Neuronal stem cell (in vitro differentiated cells): ENCODE measurements around the gene PDAP1.

ENCODE experiments used
- DNase-seq: peaks from one replicate; pipeline ENCODE4 v3.0.0-alpha.2; 2013; ENCODE audit warnings: low spot score
- H2AFZ ChIP-seq: one replicate; pipeline ENCODE4 v1.6.1; 2013; ENCODE audit warnings: mild to moderate bottlenecking, low read length, inconsistent platforms
- H2AK5ac ChIP-seq: 2 replicates; pipeline ENCODE4 v1.6.1; 2013; ENCODE audit warnings: low read depth, mild to moderate bottlenecking, inconsistent platforms, low read length, moderate library complexity, mixed read lengths
- H2BK120ac ChIP-seq: 2 replicates; pipeline ENCODE4 v1.6.1; 2013; ENCODE audit warnings: low read depth, mild to moderate bottlenecking, inconsistent platforms, low read length, moderate library complexity, mixed read lengths
- H2BK12ac ChIP-seq: one replicate; pipeline ENCODE4 v1.6.1; 2013; ENCODE audit warnings: low read length, inconsistent platforms
- H2BK15ac ChIP-seq: 2 replicates; pipeline ENCODE4 v1.6.1; 2013; ENCODE audit warnings: mild to moderate bottlenecking, low read length, inconsistent platforms, mixed read lengths
- H2BK5ac ChIP-seq: one replicate; pipeline ENCODE4 v1.6.1; 2013; ENCODE audit warnings: inconsistent platforms, mild to moderate bottlenecking, low read length, moderate library complexity
- H3K14ac ChIP-seq: one replicate; pipeline ENCODE4 v1.6.1; 2013; ENCODE audit warnings: low read length, inconsistent platforms
- H3K18ac ChIP-seq: 2 replicates; pipeline ENCODE4 v1.6.1; 2013; ENCODE audit warnings: low read length, inconsistent platforms
- H3K23ac ChIP-seq: 2 replicates; pipeline ENCODE4 v1.6.1; 2013; ENCODE audit warnings: low read depth, mild to moderate bottlenecking, mixed read lengths, low read length, inconsistent platforms; ENCODE audit not compliant: poor library complexity
- H3K27ac ChIP-seq: replicated peaks from 3 replicates; pipeline ENCODE4 v1.5.1; 2013; ENCODE audit warnings: low read length, inconsistent platforms
- H3K27me3 ChIP-seq, 3 experiments: 2 replicates each; pipeline ENCODE4 v1.6.1; 2013; ENCODE audit warnings: low read length in 3 of 3, mild to moderate bottlenecking in 2 of 3, inconsistent platforms in 1 of 3, low read depth in 1 of 3, mixed read lengths in 1 of 3, moderate library complexity in 1 of 3; ENCODE audit not compliant: control insufficient read depth in 3 of 3, insufficient read depth in 3 of 3
- H3K36me3 ChIP-seq, 2 donors: replicated peaks in 1 of 2; 2 replicates each; pipeline ENCODE4 v1.6.1; 2013; ENCODE audit warnings: low read length in 2 of 2; ENCODE audit not compliant: control insufficient read depth in 2 of 2, insufficient read depth in 2 of 2
- H3K4ac ChIP-seq: 2 replicates; pipeline ENCODE4 v1.6.1; 2013; ENCODE audit warnings: inconsistent platforms, mild to moderate bottlenecking, low read length, moderate library complexity
- H3K4me1 ChIP-seq, 2 donors: 1 replicate in 1 of 2; 2 replicates in 1 of 2; pipeline ENCODE4 v1.6.1; 2013; ENCODE audit warnings: low read length in 2 of 2, low read depth in 1 of 2; ENCODE audit not compliant: control insufficient read depth in 2 of 2, insufficient read depth in 1 of 2
- H3K4me2 ChIP-seq: one replicate; pipeline ENCODE4 v1.6.1; 2013; ENCODE audit warnings: mild to moderate bottlenecking, low read length, inconsistent platforms; ENCODE audit not compliant: insufficient read depth, poor library complexity, severe bottlenecking
- H3K4me3 ChIP-seq, 2 donors: 2 replicates each; pipeline ENCODE4 v1.5.1; 2013; ENCODE audit warnings: low read length in 2 of 2, mild to moderate bottlenecking in 2 of 2, inconsistent platforms in 1 of 2, moderate library complexity in 1 of 2
- H3K79me1 ChIP-seq: one replicate; pipeline ENCODE4 v1.6.1; 2013; ENCODE audit warnings: low read depth, mild to moderate bottlenecking, inconsistent platforms, low read length, moderate library complexity
- H3K9ac ChIP-seq: one replicate; pipeline ENCODE4 v1.6.1; 2013; ENCODE audit warnings: mild to moderate bottlenecking, low read depth, low read length, inconsistent platforms; ENCODE audit not compliant: poor library complexity
- H3K9me3 ChIP-seq, 2 donors: replicated peaks in 1 of 2; 2 replicates each; pipeline versions ENCODE3 to v1.6.1; 2013; ENCODE audit warnings: low read length in 2 of 2, mild to moderate bottlenecking in 2 of 2, inconsistent platforms in 1 of 2, low read depth in 1 of 2, mixed read lengths in 1 of 2, moderate library complexity in 1 of 2; ENCODE audit not compliant: control insufficient read depth in 2 of 2, insufficient read depth in 1 of 2
- H4K8ac ChIP-seq: one replicate; pipeline ENCODE4 v1.6.1; 2013; ENCODE audit warnings: low read depth, mild to moderate bottlenecking, inconsistent platforms, low read length, moderate library complexity
- H4K91ac ChIP-seq: one replicate; pipeline ENCODE4 v1.6.1; 2013; ENCODE audit warnings: low read length, low read depth, mild to moderate bottlenecking, inconsistent platforms; ENCODE audit not compliant: poor library complexity
- WGBS, 2 donors: extraction: QIAGEN DNeasy Blood & Tissue Kit; methylation state at CpG; one replicate each; pipeline ENCODE4 v1.1.7; 2013; ENCODE audit warnings: missing lambda C conversion rate in 2 of 2, mixed read lengths in 1 of 2; ENCODE audit not compliant: insufficient read length in 2 of 2, insufficient replicate concordance in 1 of 2; ENCODE audit errors: extremely low coverage in 2 of 2; 5-methylcytosine and 5-hydroxymethylcytosine counted together

The PDAP1 gene

GRCh38 chr7:99406557-99406956, 1.8 kb downstream of the PDAP1 start:
- no peak overlapping the region for H4K8ac ChIP-seq
- H3K9me3 ChIP-seq: no peaks in the 10 kb centered on the region
- no peak overlapping the region for H3K14ac ChIP-seq
- no peak overlapping the region for H3K18ac ChIP-seq
- H3K23ac ChIP-seq: no peak overlapping the region
- H2AK5ac ChIP-seq: no peak overlapping the region
- no peak overlapping the region for H3K4ac ChIP-seq
- H4K91ac ChIP-seq: no peak overlapping the region
- H3K4me1 ChIP-seq: peaks cover 2 to 18% of the 10 kb centered on the region in 2 donors
- DNase-seq: no peak
- no CpG with 5 or more reads among the region's 1 CpG for whole genome bisulfite sequencing, 2 donors
- peaks cover 32 to 57% of the 10 kb centered on the region in 2 donors for H3K36me3 ChIP-seq
- no peaks in the 10 kb centered on the region for H3K27me3 ChIP-seq
- no peak overlapping the region for H2BK12ac ChIP-seq
- H3K27ac ChIP-seq: no peak overlapping the region
- no peak overlapping the region for H2BK15ac ChIP-seq
- peak overlapping the region in 1 of 2 donors; percentile 95 for H3K4me3 ChIP-seq
- peaks cover 22% of the 10 kb centered on the region for H3K79me1 ChIP-seq
- H2BK120ac ChIP-seq: no peak overlapping the region
- no peak overlapping the region for H3K4me2 ChIP-seq
- no peak overlapping the region for H2BK5ac ChIP-seq
- H2AFZ ChIP-seq: no peak overlapping the region
- no peak overlapping the region for H3K9ac ChIP-seq

- Histone ChIP-seq H2AFZ (no peak overlapping the region), H3K4me2 (no peak overlapping the region), H2BK15ac (no peak overlapping the region), H2BK120ac (no peak overlapping the region), H4K91ac (no peak overlapping the region), H4K8ac (no peak overlapping the region), H3K27me3 (no peaks in the 10 kb centered on the region), H3K79me1 (peaks cover 15% of the 10 kb centered on the region), H3K14ac (no peak overlapping the region), H3K4me1 (peaks cover 2 to 13% of the 10 kb centered on the region in 2 donors), H3K4me3 (peak overlapping the region in 1 of 2 donors; percentile 10), H3K4ac (no peak overlapping the region), H3K18ac (no peak overlapping the region), H2BK5ac (no peak overlapping the region), H3K23ac (no peak overlapping the region), H3K9ac (peak overlapping the region; percentile 6), H3K27ac (no peak overlapping the region), H3K9me3 (no peaks in the 10 kb centered on the region), H2AK5ac (no peak overlapping the region), H3K36me3 (peaks cover 40 to 57% of the 10 kb centered on the region in 2 donors), H2BK12ac (no peak overlapping the region)
- no CpG with 5 or more reads among the region's 10 CpGs for WGBS, 2 donors
- no peak for DNase-seq
Measured at GRCh38 chr7:99404977-99405320, 3.4 kb downstream of the PDAP1 start.

- H3K79me1 ChIP-seq: peaks cover 15% of the 10 kb centered on the region
- H3K4me2 ChIP-seq: no peak overlapping the region
- H3K9me3 ChIP-seq: no peaks in the 10 kb centered on the region
- no peaks in the 10 kb centered on the region for H3K27me3 ChIP-seq
- H2BK5ac ChIP-seq: no peak overlapping the region
- no peak overlapping the region for H4K91ac ChIP-seq
- no peak overlapping the region for H3K27ac ChIP-seq
- H2AFZ ChIP-seq: no peak overlapping the region
- DNase-seq: no peak
- H2BK120ac ChIP-seq: no peak overlapping the region
- H3K14ac ChIP-seq: no peak overlapping the region
- H3K18ac ChIP-seq: no peak overlapping the region
- no peak overlapping the region for H2BK15ac ChIP-seq
- WGBS, 2 donors: no CpG with 5 or more reads among the region's 18 CpGs
- no peak overlapping the region for H3K4ac ChIP-seq
- no peak overlapping the region for H2AK5ac ChIP-seq
- H3K9ac ChIP-seq: peak overlapping the region; percentile 7
- no peak overlapping the region for H2BK12ac ChIP-seq
- H3K23ac ChIP-seq: no peak overlapping the region
- H4K8ac ChIP-seq: no peak overlapping the region
- peaks cover 0 to 10% of the 10 kb centered on the region in 2 donors for H3K4me1 ChIP-seq
- H3K36me3 ChIP-seq: peaks cover 45 to 62% of the 10 kb centered on the region in 2 donors
- peak overlapping the region in 1 of 2 donors; percentile 54 for H3K4me3 ChIP-seq
Measured at GRCh38 chr7:99404235-99404976, 4.0 kb downstream of the PDAP1 start.

GRCh38 chr7:99403764-99404163, 4.6 kb downstream of the PDAP1 start:
- no peaks in the 10 kb centered on the region for H3K27me3 ChIP-seq
- H3K4me1 ChIP-seq: peaks cover 0 to 10% of the 10 kb centered on the region in 2 donors
- no peak overlapping the region for H3K4ac ChIP-seq
- H2BK120ac ChIP-seq: no peak overlapping the region
- no peak overlapping the region for H4K8ac ChIP-seq
- no peaks in the 10 kb centered on the region for H3K9me3 ChIP-seq
- no peak overlapping the region for H3K23ac ChIP-seq
- no peak for DNase-seq
- H3K18ac ChIP-seq: no peak overlapping the region
- no peak overlapping the region for H3K14ac ChIP-seq
- H2AFZ ChIP-seq: no peak overlapping the region
- no peak overlapping the region for H3K27ac ChIP-seq
- H3K4me2 ChIP-seq: no peak overlapping the region
- peaks cover 15% of the 10 kb centered on the region for H3K79me1 ChIP-seq
- H3K36me3 ChIP-seq: peaks cover 51 to 68% of the 10 kb centered on the region in 2 donors
- no peak overlapping the region for H2BK12ac ChIP-seq
- peak overlapping the region; percentile 22 for H3K9ac ChIP-seq
- no peak overlapping the region for H2AK5ac ChIP-seq
- no peak overlapping the region for H2BK5ac ChIP-seq
- H2BK15ac ChIP-seq: no peak overlapping the region
- H3K4me3 ChIP-seq: peak overlapping the region in 1 of 2 donors; percentile 22
- no CpG with 5 or more reads among the region's 5 CpGs for WGBS, 2 donors
- no peak overlapping the region for H4K91ac ChIP-seq
